ENCODE data around the gene DNAJB1. TPM values are rescaled to one million over a fixed set of nuclear protein-coding genes. Genes with fewer than 3 reads are reported as not detected.

DNAJB1 gene
- total RNA-seq, 1 experiment from 2014 or later: 77.7 TPM

DNA sequence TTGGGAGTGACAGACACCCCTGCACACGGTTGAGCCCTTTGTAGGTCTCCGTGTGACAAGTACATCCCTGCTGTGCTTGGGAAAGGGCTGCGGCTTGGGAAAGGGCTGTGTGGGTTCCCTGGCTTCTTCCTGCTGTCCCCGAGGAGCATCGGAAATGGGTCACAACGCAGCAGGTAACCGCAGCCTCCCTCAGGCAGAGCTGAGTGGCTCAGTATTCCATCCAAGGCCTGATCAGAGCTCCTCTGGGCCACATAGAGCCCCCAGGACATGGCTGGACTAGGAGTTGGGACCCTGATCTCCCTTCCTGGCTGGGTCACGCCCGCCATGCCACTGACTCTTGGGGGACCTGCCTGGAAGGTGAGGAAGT lies 27.5 kb upstream of the DNAJB1 start:
- no peak overlapping the region for H3K4me3 Mint-ChIP-seq
- Histone ChIP-seq H3K9ac (ENCODE audit: extremely low read depth, insufficient read length, low read length) (no peak overlapping the region), H3K79me2 (ENCODE audit: insufficient read depth, low read length) (no peaks in the 10 kb centered on the region; the same call in 1 of the 2 replicates)

More for the DNA sequence above, 27.5 kb upstream of the DNAJB1 start:
- no peak overlapping the region for H2BK12ac ChIP-seq (ENCODE audit: insufficient read length, low read depth, low read length)
- H4K20me1 ChIP-seq (ENCODE audit: control insufficient read depth, insufficient read depth, insufficient read length): no peaks in the 10 kb centered on the region
- H3K4me1 ChIP-seq (ENCODE audit: insufficient read depth, low read length): no peaks in the 10 kb centered on the region
- Mint-ChIP-seq H3K4me1 (peaks cover 7% of the 10 kb centered on the region in 2 experiments; a peak in 3 of 4 replicates), H3K36me3 (ENCODE audit: insufficient read depth in 1 of 3, low read depth in 3 of 3) (peaks cover 2 to 15% (median 12%) of the 10 kb centered on the region in 3 experiments; a peak in 6 of 7 replicates), H3K27me3 (ENCODE audit: low read depth) (no peaks in the 10 kb centered on the region), H3K27ac (no peak overlapping the region), H3K9me3 (no peaks in the 10 kb centered on the region)
- no peak overlapping the region for H3T11ph ChIP-seq (ENCODE audit: low read length)
- no peak overlapping the region for H3K4me2 ChIP-seq (ENCODE audit: insufficient read depth, insufficient read length, low read length)
- H3K23me2 ChIP-seq (ENCODE audit: insufficient read length, low read depth, low read length, poor library complexity, severe bottlenecking): no peaks in the 10 kb centered on the region
- H3K27me3 ChIP-seq (ENCODE audit: insufficient read depth, low read length): no peaks in the 10 kb centered on the region
- no peak overlapping the region for H2BK120ac ChIP-seq (ENCODE audit: low read depth, low read length, poor library complexity, severe bottlenecking)
- H3K56ac ChIP-seq (ENCODE audit: insufficient read length, low read depth, low read length): no peak overlapping the region
- no peak overlapping the region for H2BK20ac ChIP-seq (ENCODE audit: low read depth, low read length, poor library complexity, severe bottlenecking)
- WGBS (ENCODE audit: extremely low coverage, insufficient read length, low lambda C conversion rate): no CpG with 5 or more reads among the region's 9 CpGs
- H3K79me1 ChIP-seq (ENCODE audit: insufficient read depth, low read depth, low read length, poor library complexity, severe bottlenecking): no peaks in the 10 kb centered on the region
- no peak overlapping the region for H2AK5ac ChIP-seq (ENCODE audit: insufficient read length, low read length)
- no peak overlapping the region for H4K8ac ChIP-seq (replicated peaks; ENCODE audit: insufficient read length, low read depth, low read length)
- no peak overlapping the region for H2AFZ ChIP-seq (ENCODE audit: low read length)
- H4K5ac ChIP-seq (ENCODE audit: insufficient read length, low read depth, low read length): no peak overlapping the region
- no peak overlapping the region for H3K23ac ChIP-seq (ENCODE audit: insufficient read length, low read depth, low read length)
- DNase-seq: no peak
- H2BK15ac ChIP-seq (ENCODE audit: low read depth, low read length): no peak overlapping the region
- H2BK5ac ChIP-seq (ENCODE audit: insufficient read length, low read length): no peak overlapping the region
- no peak overlapping the region for H3K4ac ChIP-seq (ENCODE audit: low read depth, low read length)
- no peak overlapping the region for H4K91ac ChIP-seq (ENCODE audit: insufficient read length, low read depth, low read length)
- no peak overlapping the region for H3K27ac ChIP-seq (ENCODE audit: insufficient read length, low read depth, low read length)
- H3K18ac ChIP-seq (ENCODE audit: insufficient read length, low read depth, low read length): no peak overlapping the region
- TF ChIP-seq, protein P1, sequence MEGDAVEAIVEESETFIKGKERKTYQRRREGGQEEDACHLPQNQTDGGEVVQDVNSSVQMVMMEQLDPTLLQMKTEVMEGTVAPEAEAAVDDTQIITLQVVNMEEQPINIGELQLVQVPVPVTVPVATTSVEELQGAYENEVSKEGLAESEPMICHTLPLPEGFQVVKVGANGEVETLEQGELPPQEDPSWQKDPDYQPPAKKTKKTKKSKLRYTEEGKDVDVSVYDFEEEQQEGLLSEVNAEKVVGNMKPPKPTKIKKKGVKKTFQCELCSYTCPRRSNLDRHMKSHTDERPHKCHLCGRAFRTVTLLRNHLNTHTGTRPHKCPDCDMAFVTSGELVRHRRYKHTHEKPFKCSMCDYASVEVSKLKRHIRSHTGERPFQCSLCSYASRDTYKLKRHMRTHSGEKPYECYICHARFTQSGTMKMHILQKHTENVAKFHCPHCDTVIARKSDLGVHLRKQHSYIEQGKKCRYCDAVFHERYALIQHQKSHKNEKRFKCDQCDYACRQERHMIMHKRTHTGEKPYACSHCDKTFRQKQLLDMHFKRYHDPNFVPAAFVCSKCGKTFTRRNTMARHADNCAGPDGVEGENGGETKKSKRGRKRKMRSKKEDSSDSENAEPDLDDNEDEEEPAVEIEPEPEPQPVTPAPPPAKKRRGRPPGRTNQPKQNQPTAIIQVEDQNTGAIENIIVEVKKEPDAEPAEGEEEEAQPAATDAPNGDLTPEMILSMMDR (conservative IDR thresholded peaks at IDR 0.05): no peak
- H3K9me3 ChIP-seq (ENCODE audit: control insufficient read depth, low read depth, low read length): no peaks in the 10 kb centered on the region
- H3K14ac ChIP-seq (ENCODE audit: insufficient read depth, low read length): no peak overlapping the region

Data from H9 (cell line).